Activated naive CD8-positive, alpha-beta T cell treated with anti-CD3 and anti-CD28 coated beads, Interleukin-2, amount 50 U/mL, for 16 hours (primary cell): ENCODE results near the gene HABP2.

Experiments used
- DNase-seq: peaks from one replicate; pipeline ENCODE4 v3.0.0-alpha.2; 2020; ENCODE audit warnings: low read depth, low spot score

Gene HABP2

GRCh38 chr10:113557424-113557862 lies 4.6 kb downstream of the HABP2 start:
- no peak for DNase-seq

DNA sequence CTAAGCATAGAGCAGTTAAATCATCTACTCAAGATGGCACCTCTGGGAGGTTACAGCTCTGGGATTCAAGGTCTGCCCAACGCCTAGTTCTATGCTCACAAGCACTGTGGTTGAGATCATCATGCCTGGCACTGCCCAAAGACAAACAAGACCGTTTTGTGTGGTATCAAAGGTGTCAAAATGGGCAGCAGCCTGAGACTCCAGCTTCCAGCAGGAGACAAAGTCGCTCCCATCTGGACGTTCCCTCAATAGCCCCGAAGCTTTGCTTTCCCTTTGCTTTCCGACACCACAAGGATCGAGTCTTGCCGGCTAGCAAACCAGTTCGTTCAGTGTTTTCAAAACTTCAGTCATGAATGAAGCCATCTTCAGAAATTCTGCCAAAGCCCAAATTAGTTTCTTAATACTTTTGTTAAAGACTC lies 5.1 kb downstream of the HABP2 start:
- DNase-seq: no peak

- DNase-seq: no peak
Observed at GRCh38 chr10:113560071-113560470, 7.2 kb downstream of the HABP2 start.

- DNase-seq: no peak
Observed at GRCh38 chr10:113561214-113561613, 8.4 kb downstream of the HABP2 start.

DNA sequence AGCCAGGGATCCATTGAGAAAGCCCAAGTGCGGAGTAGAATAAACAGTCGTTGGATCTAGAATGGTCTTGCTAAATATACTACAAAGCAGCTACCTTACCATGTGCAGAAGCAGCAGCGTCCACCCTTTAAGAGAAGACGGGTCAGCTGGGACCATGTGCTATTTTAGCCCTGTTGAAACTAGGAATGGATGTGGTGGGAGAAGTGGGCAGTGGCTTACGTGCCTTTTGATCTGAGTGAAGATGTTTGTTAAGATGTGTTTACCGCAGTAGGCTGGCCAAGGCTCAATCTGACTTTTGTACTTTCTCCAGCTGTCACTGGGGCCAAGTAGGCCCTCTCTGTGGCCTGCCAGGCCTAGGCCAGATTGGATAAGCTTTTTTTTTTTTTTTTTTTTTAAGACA lies 9.2 kb downstream of the HABP2 start:
- no peak for DNase-seq

- no peak for DNase-seq
Observed at GRCh38 chr10:113562704-113563103, 9.9 kb downstream of the HABP2 start.

DNA sequence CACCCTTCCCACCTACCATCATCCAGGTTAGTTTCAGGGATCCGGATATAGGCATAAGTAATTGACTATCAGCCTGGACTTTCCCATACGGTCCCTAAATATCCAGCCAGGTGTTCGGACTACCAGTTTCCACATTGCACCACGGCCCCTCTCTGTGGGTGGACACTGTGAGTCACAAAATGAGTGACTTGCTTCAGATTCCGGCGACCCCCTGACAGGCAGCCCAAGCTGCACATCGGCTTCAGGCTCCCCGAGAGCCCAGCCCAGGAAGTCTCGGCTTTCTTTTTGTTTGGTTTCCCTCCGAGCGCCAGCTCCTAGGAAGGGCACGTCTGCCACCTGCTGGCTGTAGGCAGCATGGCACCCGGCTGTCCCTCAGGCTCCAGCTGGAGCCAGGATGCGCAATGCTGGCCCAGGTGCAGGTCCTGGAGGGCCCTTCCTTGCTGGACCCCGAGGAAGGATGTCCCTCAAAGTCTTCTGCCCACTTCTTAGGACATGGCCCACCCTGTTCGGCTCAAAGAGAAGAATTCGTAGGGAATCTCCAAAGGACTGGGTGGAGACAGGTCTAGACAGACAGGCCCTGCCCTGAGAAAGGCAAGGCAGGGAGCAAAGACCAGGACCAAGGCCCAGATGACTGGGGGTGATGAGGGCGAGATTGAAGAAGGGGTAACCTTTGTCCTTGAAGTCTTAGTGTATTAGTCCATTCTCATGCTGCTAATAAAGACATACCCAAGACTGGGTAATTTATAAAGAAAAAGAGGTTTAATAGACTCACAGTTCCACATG lies 10.6 kb downstream of the HABP2 start:
- DNase-seq: peak; percentile 30

DNA sequence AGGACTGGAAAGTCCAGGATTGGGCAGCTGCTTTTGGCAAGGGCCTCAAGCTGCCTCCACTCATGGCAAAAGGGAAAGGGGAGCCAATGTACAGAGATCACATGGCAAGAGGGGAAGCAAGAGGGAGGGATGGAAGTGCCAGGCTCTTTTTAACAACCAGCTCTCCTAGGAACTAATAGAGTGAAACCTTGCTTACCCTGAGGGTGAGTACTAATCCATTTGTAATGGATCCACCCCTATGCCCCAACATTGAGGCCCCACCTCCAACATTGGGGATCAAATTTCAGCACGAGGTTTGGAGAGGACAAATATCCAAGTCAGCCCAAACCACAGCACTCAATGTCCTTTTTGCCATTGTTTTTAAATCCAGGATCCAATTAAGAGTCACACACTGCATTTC lies 12.5 kb downstream of the HABP2 start:
- no peak for DNase-seq

DNA sequence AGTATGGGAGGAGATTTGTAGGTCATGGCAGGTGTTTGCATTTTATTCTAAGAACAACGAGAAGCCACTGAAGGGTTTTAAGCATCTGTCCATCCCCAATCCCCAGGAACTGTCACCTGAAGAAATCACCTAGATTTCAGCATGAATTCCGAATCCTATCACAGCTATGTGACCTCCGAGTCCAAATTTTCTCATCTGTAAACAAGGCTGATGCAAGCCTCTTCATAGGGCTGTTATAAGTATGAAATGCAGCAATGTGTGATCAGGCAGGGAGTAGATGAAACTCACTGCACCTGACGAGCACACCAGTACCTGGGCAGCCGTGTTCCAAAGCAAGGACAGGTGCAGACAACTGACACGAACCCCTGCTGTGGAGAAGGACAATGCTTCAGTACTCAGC lies 14.0 kb downstream of the HABP2 start:
- no peak for DNase-seq

DNA sequence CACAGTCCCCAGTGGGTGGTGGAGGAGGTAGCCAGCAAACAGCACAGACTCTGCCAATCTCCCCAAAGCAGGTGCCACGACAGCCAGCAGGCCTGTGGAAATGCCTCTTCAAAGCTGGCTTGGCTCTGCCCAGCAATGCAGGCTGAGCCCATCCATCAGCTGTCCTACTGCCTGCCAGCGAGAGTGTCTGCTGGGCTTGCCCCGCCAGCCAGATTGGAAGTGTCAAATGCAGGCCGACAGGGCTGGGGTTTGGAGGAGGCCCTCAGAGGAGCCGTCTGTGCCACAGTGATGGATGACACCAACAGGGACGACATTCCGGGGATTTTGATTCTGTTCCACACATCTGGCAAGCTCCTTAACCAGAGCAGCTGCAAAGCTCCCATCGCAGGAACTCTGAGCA lies 16.7 kb downstream of the HABP2 start:
- DNase-seq: no peak

- no peak for DNase-seq
Observed at GRCh38 chr10:113572520-113573290, 19.9 kb downstream of the HABP2 start.

GRCh38 chr10:113573368-113573767 lies 20.5 kb downstream of the HABP2 start:
- no peak for DNase-seq

DNA sequence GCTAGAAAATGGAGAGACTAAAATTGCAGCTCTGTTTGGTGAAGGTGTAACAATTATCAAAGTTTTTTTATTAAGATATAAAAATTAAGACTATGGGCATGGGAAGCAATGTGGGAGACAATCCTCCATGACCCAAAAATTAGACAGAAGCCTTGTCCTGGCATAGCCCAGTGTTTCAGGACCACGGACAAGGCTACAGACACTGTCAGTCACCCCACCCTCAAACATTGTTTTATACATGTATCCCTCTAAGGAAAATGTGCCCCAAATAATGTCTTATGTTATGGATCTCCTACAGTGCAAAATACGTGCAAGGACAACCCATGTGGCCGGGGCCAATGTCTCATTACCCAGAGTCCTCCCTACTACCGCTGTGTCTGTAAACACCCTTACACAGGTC lies 24.0 kb downstream of the HABP2 start:
- DNase-seq: no peak

DNA sequence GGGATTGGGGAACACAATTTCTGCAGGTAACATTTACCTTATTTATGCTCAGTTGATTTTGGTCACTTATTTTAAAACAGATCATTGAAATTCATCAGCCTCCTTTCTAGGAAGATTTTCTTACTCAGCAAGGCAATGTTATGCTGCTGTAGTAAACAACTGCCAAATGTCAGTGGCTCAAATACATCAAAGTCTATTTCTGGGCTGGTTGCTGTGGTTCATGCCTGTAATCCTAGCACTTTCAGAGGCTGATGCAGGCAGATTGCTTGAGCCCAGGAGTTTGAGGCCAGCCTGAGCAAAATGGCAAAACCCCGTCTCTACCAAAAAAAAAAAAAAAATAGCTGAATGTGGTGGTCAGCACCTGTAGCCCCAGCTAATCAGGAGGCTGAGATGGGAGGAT lies 25.9 kb downstream of the HABP2 start:
- no peak for DNase-seq

GRCh38 chr10:113581092-113581491 lies 28.2 kb downstream of the HABP2 start:
- DNase-seq: no peak

- no peak for DNase-seq
Observed at GRCh38 chr10:113583571-113583970, 30.7 kb downstream of the HABP2 start.

DNA sequence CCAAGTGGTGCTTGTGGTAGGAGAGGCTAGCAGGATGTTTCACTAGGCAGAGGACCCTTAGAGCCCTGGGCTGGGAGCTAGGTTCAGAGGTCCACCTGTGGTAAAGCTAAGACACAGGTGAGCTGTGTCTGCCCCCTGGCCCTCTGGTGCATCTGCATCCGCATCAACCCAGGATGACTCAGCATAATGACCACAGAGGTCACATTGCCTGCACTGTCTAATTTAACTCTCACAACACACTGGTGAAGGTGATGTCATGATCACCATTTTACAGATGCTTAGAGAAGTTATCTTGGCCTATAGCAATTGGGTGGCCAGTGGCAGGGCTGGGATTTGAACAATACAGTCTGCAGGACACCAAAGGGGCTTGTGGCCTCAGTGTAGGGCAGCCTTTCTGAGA lies 33.1 kb downstream of the HABP2 start:
- no peak for DNase-seq

DNA sequence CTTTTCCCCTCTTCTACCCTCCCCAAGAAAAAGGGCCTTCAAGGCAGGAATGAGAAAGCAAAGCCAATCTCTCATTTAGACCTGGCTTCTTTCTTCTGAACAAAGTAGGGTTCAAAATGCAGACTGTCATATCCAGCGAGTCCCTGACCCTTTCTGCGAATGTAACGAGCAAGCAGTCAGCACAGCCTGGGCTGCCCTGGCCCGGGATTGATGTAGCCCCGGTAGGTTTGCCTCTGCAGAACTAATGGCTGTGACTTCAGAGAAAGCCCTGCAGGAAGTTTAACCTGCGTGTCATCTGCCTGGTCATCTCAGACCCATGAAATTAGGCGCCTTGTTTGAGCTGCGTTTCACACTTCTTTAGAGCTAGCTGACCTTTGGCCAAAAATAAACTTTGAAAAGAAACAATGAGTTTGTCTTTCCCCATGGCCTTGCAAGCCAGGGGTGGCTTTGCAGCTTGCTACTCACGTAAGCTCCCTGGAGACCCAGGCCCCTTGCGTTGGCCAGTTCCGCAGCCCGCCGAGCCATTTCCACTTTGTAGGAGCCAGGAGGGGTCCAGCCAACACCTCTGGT lies 36.4 kb downstream of the HABP2 start:
- DNase-seq: no peak

- no peak for DNase-seq
Observed at GRCh38 chr10:113590581-113590980, 37.7 kb downstream of the HABP2 start.

DNA sequence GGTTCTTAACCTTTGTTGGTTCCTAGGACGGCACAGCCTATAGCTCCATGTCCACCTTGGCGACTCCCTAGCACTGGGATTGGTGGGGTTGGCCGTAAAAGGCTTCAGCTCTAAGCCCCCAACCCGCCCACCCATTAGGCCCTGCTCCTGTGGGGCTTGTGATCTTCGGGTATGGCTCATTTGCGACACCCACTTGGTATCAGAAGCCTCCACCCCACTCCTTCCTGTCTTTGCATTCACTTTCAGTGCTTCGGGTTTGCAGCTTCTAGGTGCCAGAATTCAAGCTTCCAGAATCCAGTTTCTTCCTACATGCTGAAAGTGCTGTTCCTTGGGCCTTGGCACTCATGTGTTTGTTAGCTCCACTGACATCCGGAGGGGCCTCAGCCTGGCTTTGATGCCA lies 39.5 kb downstream of the HABP2 start:
- no peak for DNase-seq

GRCh38 chr10:113594652-113595051 lies 41.8 kb downstream of the HABP2 start:
- no peak for DNase-seq

- no peak for DNase-seq
Observed at GRCh38 chr10:113600569-113600968, 47.7 kb downstream of the HABP2 start.
